T-helper 22 cell (primary cell): ENCODE data around the gene SLC44A1.

Experiments
- DNase-seq: peaks from one replicate; pipeline ENCODE4 v3.0.0-alpha.2; 2020; ENCODE audit warnings: low read depth

SLC44A1 gene

GRCh38 chr9:105483618-105484017, 239.2 kb downstream of the SLC44A1 start:
- no peak for DNase-seq

GRCh38 chr9:105484226-105484625, 239.8 kb downstream of the SLC44A1 start:
- DNase-seq = no peak

GRCh38 chr9:105485131-105485530, 240.7 kb downstream of the SLC44A1 start:
- no peak for DNase-seq
